ENCODE results near the gene PARD6G. TPM values are rescaled to one million over a fixed set of nuclear protein-coding genes. Genes with fewer than 3 reads are reported as not detected.

PARD6G gene
- total and polyA plus RNA-seq, 7 donors: 0.22 to 1.5 (median 1.1) TPM

- TF ChIP-seq CTCF (IDR thresholded peaks at IDR 0.05): no peak
- Histone ChIP-seq H3K4me3 (no peak overlapping the region), H3K9me3 (no peaks in the 10 kb centered on the region), H3K4me1 (no peaks in the 10 kb centered on the region), H3K27ac (no peak overlapping the region), H3K27me3 (ENCODE audit: insufficient read depth in 3 of 3, low read length in 2 of 3) (no peaks in the 10 kb centered on the region), H3K36me3 (ENCODE audit: insufficient read depth in 1 of 2, low read depth in 1 of 2) (peaks cover 0 to 39% of the 10 kb centered on the region in 2 donors)
- 90 to 93% (median 92%) methylated on average over 5 of the region's 5 CpGs for WGBS, 3 donors
- no peak for ATAC-seq
- no peak for DNase-seq
- intact Hi-C loops (cut with DNase I): no loop called here
Measured at GRCh38 chr18:80140455-80140985, 106.8 kb downstream of the PARD6G start.

- Histone ChIP-seq H3K36me3 (ENCODE audit: insufficient read depth in 1 of 2, low read depth in 1 of 2) (peaks cover 0 to 59% of the 10 kb centered on the region in 2 donors), H3K27me3 (ENCODE audit: insufficient read depth in 3 of 3, low read length in 2 of 3) (no peaks in the 10 kb centered on the region), H3K27ac (no peak overlapping the region), H3K4me3 (no peak overlapping the region), H3K9me3 (no peaks in the 10 kb centered on the region), H3K4me1 (no peaks in the 10 kb centered on the region)
- WGBS, 3 donors: 89 to 92% (median 90%) methylated on average over 12 of the region's 12 CpGs
- intact Hi-C loops (cut with DNase I): no loop called here
- ATAC-seq (no peak), DNase-seq (no peak)
- TF ChIP-seq CTCF (IDR thresholded peaks at IDR 0.05): no peak
Measured at GRCh38 chr18:80137976-80138375, 109.3 kb downstream of the PARD6G start.

GRCh38 chr18:80137137-80137536 is 110.2 kb downstream of the PARD6G start:
- H3K4me1 ChIP-seq: no peaks in the 10 kb centered on the region
- no peak for ATAC-seq
- H3K4me3 ChIP-seq: no peak overlapping the region
- intact Hi-C loops (cut with DNase I): no loop called here
- no peak overlapping the region for H3K27ac ChIP-seq
- no peaks in the 10 kb centered on the region for H3K9me3 ChIP-seq
- TF ChIP-seq CTCF (IDR thresholded peaks at IDR 0.05): no peak
- DNase-seq: no peak
- no peaks in the 10 kb centered on the region for H3K27me3 ChIP-seq (ENCODE audit: insufficient read depth in 3 of 3, low read length in 2 of 3)
- WGBS, 3 donors: 88 to 95% (median 92%) methylated on average over 14 of the region's 14 CpGs
- H3K36me3 ChIP-seq (ENCODE audit: insufficient read depth in 1 of 2, low read depth in 1 of 2): peaks cover 0 to 59% of the 10 kb centered on the region in 2 donors

- Histone ChIP-seq H3K36me3 (ENCODE audit: insufficient read depth in 1 of 2, low read depth in 1 of 2) (peaks cover 0 to 59% of the 10 kb centered on the region in 2 donors), H3K27ac (no peak overlapping the region), H3K27me3 (ENCODE audit: insufficient read depth in 3 of 3, low read length in 2 of 3) (no peaks in the 10 kb centered on the region), H3K9me3 (no peaks in the 10 kb centered on the region), H3K4me3 (no peak overlapping the region), H3K4me1 (no peaks in the 10 kb centered on the region)
- TF ChIP-seq CTCF (IDR thresholded peaks at IDR 0.05): no peak
- 88 to 97% (median 93%) methylated on average over 8 of the region's 8 CpGs for WGBS, 3 donors
- DNase-seq (no peak), ATAC-seq (no peak)
- intact Hi-C loops (cut with DNase I): no loop called here
Measured at GRCh38 chr18:80136679-80137078, 110.6 kb downstream of the PARD6G start.

- no peak for ATAC-seq
- WGBS, 3 donors: 97 to 98% (median 98%) methylated on average over 1 of the region's 1 CpG
Measured at GRCh38 chr18:80135136-80135535, 112.2 kb downstream of the PARD6G start.

More at GRCh38 chr18:80135136-80135535, 112.2 kb downstream of the PARD6G start:
- Histone ChIP-seq H3K27me3 (ENCODE audit: insufficient read depth in 3 of 3, low read length in 2 of 3) (no peaks in the 10 kb centered on the region), H3K4me1 (no peaks in the 10 kb centered on the region), H3K9me3 (no peaks in the 10 kb centered on the region), H3K27ac (no peak overlapping the region), H3K4me3 (no peak overlapping the region), H3K36me3 (ENCODE audit: insufficient read depth in 1 of 2, low read depth in 1 of 2) (peaks cover 0 to 54% of the 10 kb centered on the region in 2 donors)
- intact Hi-C loops (cut with DNase I): no loop called here
- TF ChIP-seq CTCF (IDR thresholded peaks at IDR 0.05): no peak
- DNase-seq: no peak
